Measurements from ENCODE around the gene PMEL. TPM values are rescaled to one million over a fixed set of nuclear protein-coding genes. Genes with fewer than 3 reads are reported as not detected.

PMEL gene
- total RNA-seq, 1 experiment from 2014 or later, result 1.2 TPM

GRCh38 chr12:55955344-55955743 is 10.5 kb downstream of the PMEL start:
- ChIA-PET POLR2A (no interaction called here), CTCF (interaction anchor here (0.6 kb wide), 1 partner anchor 25 kb away, joined by 4 read pairs; no protein-coding TSS in a partner anchor)
- Histone ChIP-seq H3K9me3 (ENCODE audit: control insufficient read depth, insufficient read depth, low read depth, low read length) (no peaks in the 10 kb centered on the region), H3K4me1 (ENCODE audit: control insufficient read depth, insufficient read depth, low read length) (no peaks in the 10 kb centered on the region), H3K27me3 (ENCODE audit: control insufficient read depth, insufficient read depth, low read length) (no peaks in the 10 kb centered on the region), H3K36me3 (ENCODE audit: control insufficient read depth, insufficient read depth, low read length) (no peaks in the 10 kb centered on the region), H3K4me3 (ENCODE audit: low read depth in 2 of 2, low read length in 2 of 2) (no peak overlapping the region), H3K27ac (ENCODE audit: low read length) (no peak overlapping the region)
- peak; percentile 36; the same call in 1 of the 2 replicates for ATAC-seq
- in situ Hi-C loops (cut with HindIII; ENCODE audit: low pct_unique_long_range_greater_than_20kb, low sequenced_read_pairs) (no loop called here), intact Hi-C loops (cut with micrococcal nuclease; ENCODE audit: unreplicated experiment) (no loop called here)
- no peak for DNase-seq (ENCODE audit: low read depth, low spot score)
- TF ChIP-seq POLR2AphosphoS5 (IDR thresholded peaks at IDR 0.05; ENCODE audit: low read depth, low read length), result no peak
- no peak for TF ChIP-seq CTCF (IDR thresholded peaks at IDR 0.05)
- TF ChIP-seq SIN3A (IDR thresholded peaks at IDR 0.05; ENCODE audit: borderline replicate concordance, insufficient read depth, low read depth, low read length), result no peak
- TF ChIP-seq TCF7L2 (IDR thresholded peaks at IDR 0.05; ENCODE audit: low read depth, low read length), result no peak
- TF ChIP-seq, protein P1, sequence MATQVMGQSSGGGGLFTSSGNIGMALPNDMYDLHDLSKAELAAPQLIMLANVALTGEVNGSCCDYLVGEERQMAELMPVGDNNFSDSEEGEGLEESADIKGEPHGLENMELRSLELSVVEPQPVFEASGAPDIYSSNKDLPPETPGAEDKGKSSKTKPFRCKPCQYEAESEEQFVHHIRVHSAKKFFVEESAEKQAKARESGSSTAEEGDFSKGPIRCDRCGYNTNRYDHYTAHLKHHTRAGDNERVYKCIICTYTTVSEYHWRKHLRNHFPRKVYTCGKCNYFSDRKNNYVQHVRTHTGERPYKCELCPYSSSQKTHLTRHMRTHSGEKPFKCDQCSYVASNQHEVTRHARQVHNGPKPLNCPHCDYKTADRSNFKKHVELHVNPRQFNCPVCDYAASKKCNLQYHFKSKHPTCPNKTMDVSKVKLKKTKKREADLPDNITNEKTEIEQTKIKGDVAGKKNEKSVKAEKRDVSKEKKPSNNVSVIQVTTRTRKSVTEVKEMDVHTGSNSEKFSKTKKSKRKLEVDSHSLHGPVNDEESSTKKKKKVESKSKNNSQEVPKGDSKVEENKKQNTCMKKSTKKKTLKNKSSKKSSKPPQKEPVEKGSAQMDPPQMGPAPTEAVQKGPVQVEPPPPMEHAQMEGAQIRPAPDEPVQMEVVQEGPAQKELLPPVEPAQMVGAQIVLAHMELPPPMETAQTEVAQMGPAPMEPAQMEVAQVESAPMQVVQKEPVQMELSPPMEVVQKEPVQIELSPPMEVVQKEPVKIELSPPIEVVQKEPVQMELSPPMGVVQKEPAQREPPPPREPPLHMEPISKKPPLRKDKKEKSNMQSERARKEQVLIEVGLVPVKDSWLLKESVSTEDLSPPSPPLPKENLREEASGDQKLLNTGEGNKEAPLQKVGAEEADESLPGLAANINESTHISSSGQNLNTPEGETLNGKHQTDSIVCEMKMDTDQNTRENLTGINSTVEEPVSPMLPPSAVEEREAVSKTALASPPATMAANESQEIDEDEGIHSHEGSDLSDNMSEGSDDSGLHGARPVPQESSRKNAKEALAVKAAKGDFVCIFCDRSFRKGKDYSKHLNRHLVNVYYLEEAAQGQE (IDR thresholded peaks at IDR 0.05; ENCODE audit: insufficient read depth in 1 of 2, low read depth in 2 of 2, low read length in 1 of 2), result no peak
- no TSS peak for BruUV-seq (replicated peaks)

DNA sequence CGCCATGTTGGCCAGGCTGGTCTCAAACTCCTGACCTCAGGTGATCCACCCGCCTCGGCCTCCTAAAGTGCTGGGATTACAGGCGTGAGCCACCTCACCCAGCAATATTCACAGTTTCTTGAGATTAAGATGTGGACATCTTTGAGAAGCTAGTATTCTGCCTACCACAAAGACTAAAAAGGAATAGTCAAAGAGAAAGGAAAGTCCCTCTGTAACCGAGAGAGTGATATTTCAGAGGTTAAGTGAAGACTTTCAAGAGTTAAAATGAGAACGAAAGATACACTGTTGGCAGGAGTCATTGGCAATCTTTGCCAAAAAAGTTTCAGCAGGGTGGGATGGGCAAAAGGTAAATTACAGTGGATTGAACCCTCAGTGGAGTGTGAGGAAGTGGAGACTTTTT is 19.3 kb downstream of the PMEL start:
- Histone ChIP-seq H3K27me3 (ENCODE audit: control insufficient read depth, insufficient read depth, low read length) (no peaks in the 10 kb centered on the region), H3K36me3 (ENCODE audit: control insufficient read depth, insufficient read depth, low read length) (no peaks in the 10 kb centered on the region), H3K27ac (ENCODE audit: low read length) (no peak overlapping the region), H3K9me3 (ENCODE audit: control insufficient read depth, insufficient read depth, low read depth, low read length) (no peaks in the 10 kb centered on the region), H3K4me1 (ENCODE audit: control insufficient read depth, insufficient read depth, low read length) (no peaks in the 10 kb centered on the region), H3K4me3 (ENCODE audit: low read depth in 2 of 2, low read length in 2 of 2) (no peak overlapping the region)
- in situ Hi-C loops (cut with HindIII; ENCODE audit: low pct_unique_long_range_greater_than_20kb, low sequenced_read_pairs), result no loop called here
- ATAC-seq, result no peak
- intact Hi-C loops (cut with micrococcal nuclease; ENCODE audit: unreplicated experiment), result loop anchor here (10.0 kb wide), 1 partner anchor 202 kb away; the partner anchor contains the start of gene GDF11
- DNase-seq (ENCODE audit: low read depth, low spot score), result no peak
- POLR2A ChIA-PET, result no interaction called here
- no peak for TF ChIP-seq TCF7L2 (IDR thresholded peaks at IDR 0.05; ENCODE audit: low read depth, low read length)
- TF ChIP-seq, protein P1 (IDR thresholded peaks at IDR 0.05; ENCODE audit: insufficient read depth in 1 of 2, low read depth in 2 of 2, low read length in 1 of 2), result no peak
- TF ChIP-seq CTCF (IDR thresholded peaks at IDR 0.05), result no peak
- no peak for TF ChIP-seq POLR2AphosphoS5 (IDR thresholded peaks at IDR 0.05; ENCODE audit: low read depth, low read length)
- no peak for TF ChIP-seq SIN3A (IDR thresholded peaks at IDR 0.05; ENCODE audit: borderline replicate concordance, insufficient read depth, low read depth, low read length)
- CTCF ChIA-PET, result interaction anchor here (0.7 kb wide), 1 partner anchor 154 kb away, joined by 9 read pairs; no protein-coding TSS in a partner anchor
- BruUV-seq (replicated peaks), result no TSS peak
